Stomach (tissue), 9 donors: ENCODE measurements around the gene CEP192. TPM values are rescaled to one million over a fixed set of nuclear protein-coding genes. Genes with fewer than 3 reads are reported as not detected.
"Not testable (repeated sequence)": the region's sequence is repeated elsewhere in the genome, so short reads cannot be mapped to it uniquely, and the experiment has no call there.

Source experiments
- DNase-seq, 2 donors: peaks; one replicate each; pipeline versions ENCODE4 v3.0.0 to v3.0.0-alpha.2; 2013 to 2019
- H3K27ac ChIP-seq, 5 donors: fragments of 200-600 bp in 4 of 5; sonication (generic) in 4 of 5; one replicate each; pipeline ENCODE4 v1.5.1; 2013 to 2019; ENCODE audit warnings: mild to moderate bottlenecking in 1 of 5, moderate library complexity in 1 of 5
- H3K27me3 ChIP-seq, 3 donors: fragments of 200-600 bp; sonication (generic); one replicate each; pipeline ENCODE4 v1.5.1; 2017 to 2019; ENCODE audit warnings: mixed run types in 1 of 3
- H3K36me3 ChIP-seq, 4 donors: fragments of 200-600 bp; sonication (generic); 1 replicate in 3 of 4; 2 replicates in 1 of 4; pipeline ENCODE4 v1.5.1; 2016 to 2019
- H3K4me1 ChIP-seq, 4 donors: fragments of 200-600 bp; sonication (generic); one replicate each; pipeline ENCODE4 v1.5.1; 2016 to 2019
- H3K4me3 ChIP-seq, 4 donors: fragments of 200-600 bp; sonication (generic) in 3 of 4; one replicate each; pipeline ENCODE4 v1.5.1; 2016 to 2019; ENCODE audit warnings: mild to moderate bottlenecking in 1 of 4
- H3K9me3 ChIP-seq, 4 donors: fragments of 200-600 bp; sonication (generic); one replicate each; pipeline ENCODE4 v1.5.1; 2016 to 2019
- CTCF ChIP-seq, 7 experiments: fragments of 450-650 bp in 4 of 7; fragments of 200-600 bp in 3 of 7; sonication (generic) in 3 of 7; IDR thresholded peaks; one replicate each; pipeline ENCODE4 v1.5.1; 2016 to 2019; ENCODE audit warnings: antibody characterized with exemption in 7 of 7, control low read depth in 2 of 7, mild to moderate bottlenecking in 1 of 7
- EP300 ChIP-seq: sonication (generic); formaldehyde crosslinking; IDR thresholded peaks from one replicate; pipeline ENCODE4 v1.6.1; 2017; ENCODE audit warnings: antibody characterized with exemption
- POLR2A ChIP-seq, 4 donors: fragments of 450-650 bp; IDR thresholded peaks; one replicate each; pipeline ENCODE4 v1.6.1; 2016; ENCODE audit warnings: antibody characterized with exemption in 4 of 4, control low read depth in 2 of 4, mild to moderate bottlenecking in 1 of 4, moderate library complexity in 1 of 4
- POLR2AphosphoS5 ChIP-seq, 3 donors: sonication (generic); formaldehyde crosslinking; IDR thresholded peaks; one replicate each; pipeline ENCODE4 v1.6.1; 2016; ENCODE audit warnings: antibody characterized with exemption in 3 of 3
- WGBS, 5 donors: extraction: QIAGEN DNeasy Blood & Tissue Kit in 3 of 5; methylation state at CpG; one replicate each; pipeline versions ENCODE4 v1.1.5 to v1.1.7; 2013 to 2018; 5-methylcytosine and 5-hydroxymethylcytosine counted together
- intact Hi-C: fragments of 100-400 bp; cut with DNase I; formaldehyde crosslinking; loops from one replicate; pipeline ENCODE4 v1.15.1; 2023; ENCODE audit warnings: low total_unique reads
- polyA plus RNA-seq, 3 donors: library from polyadenylated mRNA; stranded (reverse); fragments of 200-250 nt; gene quantifications; one replicate each; pipeline ENCODE4 v1.2.3, GENCODE V29; 2013
- total RNA-seq, 5 donors: library from RNA; depleted of rRNA; stranded (reverse); fragments of >200 nt; gene quantifications; one replicate each; pipeline versions ENCODE4 v1.1.0 to v1.2.3, GENCODE V29; 2014 to 2016
- donor health status: healthy with polysubstance abuse.
- donor health status: Bipolar disorder and iron deficiency.
- donor health status: healthy.

Gene CEP192
- total and polyA plus RNA-seq, 8 donors: 6.4 to 55.8 (median 34.0) TPM

- no peak overlapping the region for H3K4me3 ChIP-seq
- TF ChIP-seq POLR2A (IDR thresholded peaks at IDR 0.05): no peak
- TF ChIP-seq CTCF (IDR thresholded peaks at IDR 0.05): no peak
- no peak for TF ChIP-seq EP300
- no peak for TF ChIP-seq POLR2AphosphoS5 (IDR thresholded peaks at IDR 0.05)
- WGBS, 5 donors: 89 to 95% (median 93%) methylated on average over 4 of the region's 4 CpGs
- H3K9me3 ChIP-seq: no peaks in the 10 kb centered on the region
- no peaks in the 10 kb centered on the region for H3K27me3 ChIP-seq
- peaks cover 0 to 3% (median 0%) of the 10 kb centered on the region in 4 donors for H3K4me1 ChIP-seq
- intact Hi-C loops: no loop called here
- H3K36me3 ChIP-seq: peaks cover 15 to 87% (median 80%) of the 10 kb centered on the region in 4 donors
- DNase-seq: no peak
- no peak overlapping the region for H3K27ac ChIP-seq
Observed at GRCh38 chr18:12973562-12974213, 17.5 kb upstream of the CEP192 start.

GRCh38 chr18:12975488-12975887 is 15.7 kb upstream of the CEP192 start:
- WGBS, 5 donors: 95 to 97% (median 95%) methylated on average over 6 of the region's 6 CpGs
- intact Hi-C loops: no loop called here
- Histone ChIP-seq H3K27me3 (no peaks in the 10 kb centered on the region), H3K4me3 (no peak overlapping the region), H3K9me3 (no peaks in the 10 kb centered on the region), H3K27ac (no peak overlapping the region), H3K36me3 (peaks cover 15 to 82% (median 82%) of the 10 kb centered on the region in 4 donors), H3K4me1 (peaks cover 0 to 3% (median 0%) of the 10 kb centered on the region in 4 donors)
- DNase-seq: no peak
- no peak for TF ChIP-seq EP300
- TF ChIP-seq POLR2A (IDR thresholded peaks at IDR 0.05): no peak
- TF ChIP-seq POLR2AphosphoS5 (IDR thresholded peaks at IDR 0.05): no peak
- TF ChIP-seq CTCF (IDR thresholded peaks at IDR 0.05): no peak

- WGBS, 5 donors: 82 to 93% (median 83%) methylated on average over 12 of the region's 12 CpGs
- no peak overlapping the region for H3K4me3 ChIP-seq
- H3K27me3 ChIP-seq: no peaks in the 10 kb centered on the region
- no peak overlapping the region for H3K27ac ChIP-seq
- no peaks in the 10 kb centered on the region for H3K9me3 ChIP-seq
- intact Hi-C loops: no loop called here
- peaks cover 0 to 3% (median 0%) of the 10 kb centered on the region in 4 donors for H3K4me1 ChIP-seq
- peaks cover 15 to 77% (median 76%) of the 10 kb centered on the region in 4 donors for H3K36me3 ChIP-seq
- DNase-seq: no peak
- TF ChIP-seq EP300 (no peak), POLR2AphosphoS5 (IDR thresholded peaks at IDR 0.05) (no peak), CTCF (IDR thresholded peaks at IDR 0.05) (no peak), POLR2A (IDR thresholded peaks at IDR 0.05) (no peak)
Observed at GRCh38 chr18:12976305-12976704, 14.9 kb upstream of the CEP192 start.

GRCh38 chr18:12980065-12980464 is 11.1 kb upstream of the CEP192 start:
- 89 to 94% (median 91%) methylated on average over 3 to 18 of the region's 34 CpGs; no CpG with 5 or more reads in 2 of the 5 donors for WGBS, 5 donors
- H3K4me1 ChIP-seq, intact Hi-C loops, H3K27ac ChIP-seq, H3K27me3 ChIP-seq, DNase-seq, H3K9me3 ChIP-seq, H3K4me3 ChIP-seq: not testable (repeated sequence)
- H3K36me3 ChIP-seq: peaks cover 5 to 73% (median 69%) of the 10 kb centered on the region in 4 donors
